Measurements from ENCODE around the gene PDGFC.

PDGFC gene

DNA sequence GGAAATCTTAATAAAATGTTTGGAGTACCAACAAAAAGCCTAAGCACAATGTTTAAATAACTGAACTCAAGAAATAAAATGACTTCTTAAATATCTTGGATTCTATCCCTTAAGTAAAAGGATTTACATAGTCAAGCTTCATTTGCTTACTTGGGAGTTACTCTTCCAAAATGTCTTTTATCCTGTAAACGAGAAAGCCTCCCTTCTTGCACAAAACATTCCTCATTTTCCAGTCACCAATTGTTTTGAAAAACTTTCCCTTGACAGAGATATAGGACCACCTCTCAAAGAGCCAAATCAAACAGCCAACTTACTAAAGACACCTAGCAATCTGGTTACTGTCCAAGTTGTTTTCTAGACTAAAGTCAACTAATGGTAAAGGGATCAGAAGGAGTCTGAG lies 18.6 kb downstream of the PDGFC start:
- no peaks in the 10 kb centered on the region for H3K4me1 ChIP-seq (ENCODE audit: insufficient read depth, low read length)
- H3K4me3 ChIP-seq (ENCODE audit: low read depth in 1 of 2, low read length in 2 of 2), result no peak overlapping the region

DNA sequence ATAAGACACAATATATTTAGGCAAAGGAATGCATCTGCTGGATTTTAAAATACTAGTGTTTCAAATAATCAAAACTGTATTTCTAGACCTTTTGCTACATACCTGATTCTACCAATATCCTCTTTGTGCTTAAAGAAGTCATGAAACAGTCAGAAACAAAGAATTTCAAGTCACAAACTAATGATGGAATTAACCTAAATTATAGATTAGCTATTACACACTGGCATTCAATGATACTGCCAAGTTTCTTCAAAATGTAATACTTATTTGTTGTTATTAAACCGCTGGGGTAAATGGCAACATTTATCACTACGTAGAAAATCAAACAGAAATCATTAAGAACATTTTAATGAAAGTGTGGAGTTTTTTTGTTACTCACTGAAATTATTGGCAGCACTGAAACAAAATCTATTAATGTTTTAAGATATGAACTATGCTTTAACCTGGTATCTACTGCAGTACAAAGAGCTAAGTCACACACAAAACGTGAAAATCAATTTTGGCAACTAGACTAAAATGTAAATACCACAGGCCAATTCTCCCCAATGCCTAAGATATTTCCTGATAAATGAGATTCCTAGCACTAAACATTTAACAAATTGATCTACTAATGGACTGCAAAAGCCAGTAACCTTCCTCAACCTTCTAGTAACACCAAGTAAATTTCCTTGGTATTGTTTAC lies 19.4 kb downstream of the PDGFC start:
- no peaks in the 10 kb centered on the region for H3K36me3 ChIP-seq (ENCODE audit: insufficient read depth, low read length)
- ATAC-seq (ENCODE audit: insufficient read depth, low read depth), result no peak
- H3K27ac ChIP-seq (ENCODE audit: low read length), result no peak overlapping the region
- H3K4me1 ChIP-seq (ENCODE audit: insufficient read depth, low read length), result no peaks in the 10 kb centered on the region
- H2AFZ ChIP-seq (ENCODE audit: low read depth, low read length), result no peak overlapping the region
- no peak overlapping the region for H3K9ac ChIP-seq (ENCODE audit: low read depth, low read length)
- TF ChIP-seq, protein P1, sequence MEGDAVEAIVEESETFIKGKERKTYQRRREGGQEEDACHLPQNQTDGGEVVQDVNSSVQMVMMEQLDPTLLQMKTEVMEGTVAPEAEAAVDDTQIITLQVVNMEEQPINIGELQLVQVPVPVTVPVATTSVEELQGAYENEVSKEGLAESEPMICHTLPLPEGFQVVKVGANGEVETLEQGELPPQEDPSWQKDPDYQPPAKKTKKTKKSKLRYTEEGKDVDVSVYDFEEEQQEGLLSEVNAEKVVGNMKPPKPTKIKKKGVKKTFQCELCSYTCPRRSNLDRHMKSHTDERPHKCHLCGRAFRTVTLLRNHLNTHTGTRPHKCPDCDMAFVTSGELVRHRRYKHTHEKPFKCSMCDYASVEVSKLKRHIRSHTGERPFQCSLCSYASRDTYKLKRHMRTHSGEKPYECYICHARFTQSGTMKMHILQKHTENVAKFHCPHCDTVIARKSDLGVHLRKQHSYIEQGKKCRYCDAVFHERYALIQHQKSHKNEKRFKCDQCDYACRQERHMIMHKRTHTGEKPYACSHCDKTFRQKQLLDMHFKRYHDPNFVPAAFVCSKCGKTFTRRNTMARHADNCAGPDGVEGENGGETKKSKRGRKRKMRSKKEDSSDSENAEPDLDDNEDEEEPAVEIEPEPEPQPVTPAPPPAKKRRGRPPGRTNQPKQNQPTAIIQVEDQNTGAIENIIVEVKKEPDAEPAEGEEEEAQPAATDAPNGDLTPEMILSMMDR (IDR thresholded peaks at IDR 0.05; ENCODE audit: borderline replicate concordance, extremely low read depth, low read length, poor library complexity, severe bottlenecking), result no peak
- no peak for TF ChIP-seq EZH2 (IDR thresholded peaks at IDR 0.05; ENCODE audit: borderline replicate concordance, low read depth, low read length, severe bottlenecking)
- no peak overlapping the region for H3K4me2 ChIP-seq (ENCODE audit: insufficient read depth, low read length)
- DNase-seq, result no peak
- H3K27me3 ChIP-seq (ENCODE audit: insufficient read depth, low read length, poor library complexity), result no peaks in the 10 kb centered on the region
- no peaks in the 10 kb centered on the region for H3K9me3 ChIP-seq (ENCODE audit: insufficient read depth, low read length, severe bottlenecking)
- no peaks in the 10 kb centered on the region for H4K20me1 ChIP-seq (ENCODE audit: insufficient read depth, low read length)
- no peak overlapping the region for H3K4me3 ChIP-seq (ENCODE audit: low read depth in 1 of 2, low read length in 2 of 2)
- no peaks in the 10 kb centered on the region for H3K79me2 ChIP-seq (ENCODE audit: insufficient read depth, low read length)

More for the DNA sequence above, 18.6 kb downstream of the PDGFC start:
- no peak for ATAC-seq (ENCODE audit: insufficient read depth, low read depth)
- Histone ChIP-seq H4K20me1 (ENCODE audit: insufficient read depth, low read length) (no peaks in the 10 kb centered on the region), H3K36me3 (ENCODE audit: insufficient read depth, low read length) (no peaks in the 10 kb centered on the region), H3K4me2 (ENCODE audit: insufficient read depth, low read length) (no peak overlapping the region), H3K27ac (ENCODE audit: low read length) (no peak overlapping the region), H3K27me3 (ENCODE audit: insufficient read depth, low read length, poor library complexity) (no peaks in the 10 kb centered on the region), H3K9ac (ENCODE audit: low read depth, low read length) (no peak overlapping the region), H3K9me3 (ENCODE audit: insufficient read depth, low read length, severe bottlenecking) (no peaks in the 10 kb centered on the region), H2AFZ (ENCODE audit: low read depth, low read length) (no peak overlapping the region), H3K79me2 (ENCODE audit: insufficient read depth, low read length) (no peaks in the 10 kb centered on the region)
- no peak for TF ChIP-seq EZH2 (IDR thresholded peaks at IDR 0.05; ENCODE audit: borderline replicate concordance, low read depth, low read length, severe bottlenecking)
- TF ChIP-seq, protein P1 (IDR thresholded peaks at IDR 0.05; ENCODE audit: borderline replicate concordance, extremely low read depth, low read length, poor library complexity, severe bottlenecking), result no peak
- DNase-seq, result no peak

DNA sequence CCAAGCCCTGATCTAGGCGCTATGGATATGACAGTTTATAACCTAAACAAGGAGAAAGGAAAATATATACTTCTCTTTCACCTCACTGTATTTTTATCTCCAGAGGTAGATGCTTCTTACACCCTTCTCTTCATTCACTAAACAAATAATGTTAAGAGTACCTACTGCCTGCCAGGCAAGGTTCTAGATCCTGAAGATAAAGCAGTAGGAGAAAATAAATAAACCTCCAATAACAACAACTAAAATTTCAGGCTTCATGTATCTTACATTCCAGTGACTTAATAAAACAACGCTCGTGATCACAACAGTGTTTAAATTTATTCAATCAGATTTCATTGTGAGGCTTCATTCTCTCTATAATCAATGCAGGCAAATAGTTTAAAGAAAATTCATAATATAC lies 20.7 kb downstream of the PDGFC start:
- Histone ChIP-seq H3K36me3 (ENCODE audit: insufficient read depth, low read length) (no peaks in the 10 kb centered on the region), H3K9ac (ENCODE audit: low read depth, low read length) (no peak overlapping the region), H3K9me3 (ENCODE audit: insufficient read depth, low read length, severe bottlenecking) (no peaks in the 10 kb centered on the region), H3K79me2 (ENCODE audit: insufficient read depth, low read length) (no peaks in the 10 kb centered on the region), H2AFZ (ENCODE audit: low read depth, low read length) (no peak overlapping the region), H3K4me1 (ENCODE audit: insufficient read depth, low read length) (no peaks in the 10 kb centered on the region), H3K4me3 (ENCODE audit: low read depth in 1 of 2, low read length in 2 of 2) (no peak overlapping the region), H3K4me2 (ENCODE audit: insufficient read depth, low read length) (no peak overlapping the region), H3K27me3 (ENCODE audit: insufficient read depth, low read length, poor library complexity) (no peaks in the 10 kb centered on the region), H3K27ac (ENCODE audit: low read length) (no peak overlapping the region), H4K20me1 (ENCODE audit: insufficient read depth, low read length) (no peaks in the 10 kb centered on the region)
- DNase-seq (no peak), ATAC-seq (ENCODE audit: insufficient read depth, low read depth) (no peak)
- no peak for TF ChIP-seq EZH2 (IDR thresholded peaks at IDR 0.05; ENCODE audit: borderline replicate concordance, low read depth, low read length, severe bottlenecking)
- TF ChIP-seq, protein P1 (IDR thresholded peaks at IDR 0.05; ENCODE audit: borderline replicate concordance, extremely low read depth, low read length, poor library complexity, severe bottlenecking), result no peak

Measured in DND-41 (cell line).